GM12878 (cell line): ENCODE measurements around the gene RBM7. TPM values are rescaled to one million over a fixed set of nuclear protein-coding genes. Genes with fewer than 3 reads are reported as not detected.

Experiments used
- ATAC-seq: fragments of 200-7000 bp; cut with Tn5 transposase; 3 replicates; pipeline ENCODE4 v1.9.1; 2020; ENCODE audit warnings: mild to moderate bottlenecking, moderate library complexity
- BruUV-seq: library from RNA; stranded (reverse); fragments of 400-500 nt; replicated peaks from 2 replicates; lab custom pipeline; 2021; lab: Mats Ljungman, UMichigan
- CTCF ChIA-PET: fragments of 300-600 bp; sonication (Branson Sonifier 250); formaldehyde crosslinking; extraction: SDS; loops from one replicate; lab custom pipeline; 2021; ENCODE audit warnings: inconsistent platforms; lab: Yijun Ruan, JAX
- POLR2A ChIA-PET: fragments of 350-600 bp; formaldehyde crosslinking; extraction: SDS; loops from one replicate; lab custom pipeline; 2021; ENCODE audit warnings: inconsistent platforms; lab: Charles Lee
- RAD21 ChIA-PET: fragments of 300-600 bp; sonication (Branson Sonifier 250); formaldehyde crosslinking; loops from one replicate; lab custom pipeline; 2023; ENCODE audit warnings: antibody characterized with exemption; ENCODE audit not compliant: unreplicated experiment; lab: Charles Lee
- SMC1A ChIA-PET: fragments of 300-600 bp; sonication (Branson Sonifier 250); formaldehyde crosslinking; loops from one replicate; lab custom pipeline; 2023; ENCODE audit not compliant: unreplicated experiment, uncharacterized antibody; lab: Charles Lee
- DNase-seq: peaks from one replicate; pipeline ENCODE4 v3.0.0-alpha.2; 2011; ENCODE audit warnings: low read depth, low spot score
- FAIRE-seq: peaks from 3 replicates; lab custom pipeline; 2011; peaks lifted over from hg19 to GRCh38; lab: Jason Lieb, UNC
- H2AFZ ChIP-seq: 2 replicates; pipeline ENCODE4 v1.6.0; 2011; ENCODE audit warnings: low read depth, low read length, control low read depth; ENCODE audit not compliant: control insufficient read depth
- H3K27ac ChIP-seq: 2 replicates; pipeline ENCODE4 v1.5.1; 2011; ENCODE audit warnings: control low read depth; ENCODE audit not compliant: control insufficient read depth, insufficient read depth
- H3K27me3 ChIP-seq, 2 experiments: replicated peaks in 1 of 2; 2 replicates each; pipeline versions ENCODE4 v1.6.0 to v1.6.1; 2011; ENCODE audit warnings: low read length in 1 of 2; ENCODE audit not compliant: control insufficient read depth in 2 of 2, insufficient read depth in 2 of 2
- H3K36me3 ChIP-seq, 2 experiments: 2 replicates each; pipeline ENCODE4 v1.5.1; 2011; ENCODE audit warnings: low read length in 1 of 2; ENCODE audit not compliant: control insufficient read depth in 2 of 2, insufficient read depth in 2 of 2
- H3K4me1 ChIP-seq: 2 replicates; pipeline ENCODE4 v1.6.1; 2011; ENCODE audit warnings: mild to moderate bottlenecking, low read length, moderate library complexity, mixed read lengths; ENCODE audit not compliant: control insufficient read depth, insufficient read depth
- H3K4me2 ChIP-seq: 2 replicates; pipeline ENCODE4 v1.6.0; 2011; ENCODE audit warnings: control low read depth; ENCODE audit not compliant: control insufficient read depth, insufficient read depth
- H3K4me3 ChIP-seq: fragments of 200-600 bp; sonication (generic); 2 replicates; pipeline ENCODE4 v1.5.1; 2016
- H3K79me2 ChIP-seq: 2 replicates; pipeline ENCODE4 v1.6.0; 2011; ENCODE audit warnings: low read length; ENCODE audit not compliant: control insufficient read depth, insufficient read depth
- H3K9ac ChIP-seq: 2 replicates; pipeline ENCODE4 v1.8.0; 2011; ENCODE audit warnings: low read length, control low read depth, mixed read lengths; ENCODE audit not compliant: control insufficient read depth, insufficient read depth
- H3K9me3 ChIP-seq: replicated peaks from 3 replicates; pipeline ENCODE4 v1.5.1; 2011; ENCODE audit warnings: mild to moderate bottlenecking, low read length; ENCODE audit not compliant: control insufficient read depth, insufficient read depth
- H4K20me1 ChIP-seq: 2 replicates; pipeline ENCODE4 v1.6.0; 2011; ENCODE audit not compliant: control insufficient read depth, insufficient read depth
- ESRRA ChIP-seq: IDR thresholded peaks from 2 replicates; pipeline ENCODE4 v1.6.1; 2012; ENCODE audit warnings: mild to moderate bottlenecking, low read length, improper control_type of control experiment
- EZH2 ChIP-seq: IDR thresholded peaks from 2 replicates; pipeline ENCODE4 v1.6.1; 2012; ENCODE audit warnings: low read depth, mild to moderate bottlenecking, control low read depth, inconsistent platforms, low read length, borderline replicate concordance; ENCODE audit not compliant: control insufficient read depth
- HDAC6 ChIP-seq: fragments of 200-600 bp; sonication (generic); IDR thresholded peaks from one replicate; pipeline ENCODE4 v1.8.0; 2017; ENCODE audit warnings: antibody characterized with exemption; ENCODE audit not compliant: unreplicated experiment
- NFXL1 ChIP-seq: fragments of 450-650 bp; IDR thresholded peaks from 2 replicates; pipeline ENCODE4 v1.6.1; 2017; ENCODE audit warnings: antibody characterized with exemption, mild to moderate bottlenecking, borderline replicate concordance
- RBBP5 ChIP-seq: fragments of 200-600 bp; sonication (generic); conservative IDR thresholded peaks from 2 replicates; pipeline ENCODE4 v1.6.1; 2016
- STAT3 ChIP-seq: IDR thresholded peaks from 2 replicates; pipeline ENCODE4 v1.6.1; 2011; ENCODE audit warnings: low read depth, low read length, improper control_type of control experiment
- ZNF217 ChIP-seq: fragments of 450-650 bp; IDR thresholded peaks from 2 replicates; pipeline ENCODE4 v1.6.1; 2017; ENCODE audit warnings: antibody characterized with exemption, mild to moderate bottlenecking
- WGBS: methylation state at CpG from one replicate; pipeline ENCODE4 v1.1.6; 2016; ENCODE audit warnings: low lambda C conversion rate; ENCODE audit not compliant: insufficient replicate concordance, insufficient coverage; ENCODE audit errors: missing lambda C conversion rate; 5-methylcytosine and 5-hydroxymethylcytosine counted together
- in situ Hi-C: fragments of 300-500 bp; cut with MboI; formaldehyde crosslinking; loops from 9 replicates; pipeline ENCODE4 v1.14.3; 2018; ENCODE audit warnings: mixed read lengths
- intact Hi-C: fragments of 100-400 bp; cut with micrococcal nuclease; formaldehyde crosslinking; loops from one replicate; pipeline ENCODE4 v1.14.2; 2022; ENCODE audit not compliant: unreplicated experiment
- polyA plus RNA-seq, 11 experiments: library from polyadenylated mRNA; depleted of rRNA in 4 of 11; unstranded in 6 of 11; stranded (reverse) in 5 of 11; fragments of >200 nt; fragmentation: Nextera tagmentation in 4 of 11; fragmentation: Illumina TruSeq in 1 of 11; extraction: Ambion mirVana in 4 of 11; extraction: Trizol in 1 of 11; gene quantifications; 1 replicate in 1 of 11; 2 replicates in 10 of 11; pipeline versions ENCODE4 v1.2.1 to v1.2.3, GENCODE V29; 2011 to 2016; ENCODE audit warnings: inconsistent platforms in 2 of 11, missing spikeins in 2 of 11, low read depth in 1 of 11
- total RNA-seq, 4 experiments: library from RNA; depleted of rRNA in 3 of 4; stranded (reverse); fragments of >200 nt in 3 of 4; fragmentation: Illumina TruSeq in 1 of 4; extraction: Trizol in 1 of 4; gene quantifications; 2 replicates each; pipeline versions ENCODE4 v1.2.1 to v1.2.3, GENCODE V29; 2013 to 2021

The RBM7 gene
- total and polyA plus RNA-seq, 10 of the 15 experiments (the other 5 are each of a cell fraction or from before 2014, with no cell fraction given) = 17.0 to 46.2 (median 26.0) TPM

- CTCF ChIA-PET = interaction anchor here (1.2 kb wide), 1 partner anchor 50 kb away, joined by 3 read pairs; no protein-coding TSS in a partner anchor
- no peak overlapping the region for H2AFZ ChIP-seq
- in situ Hi-C loops (no loop called here), intact Hi-C loops (no loop called here)
- no peaks in the 10 kb centered on the region for H3K79me2 ChIP-seq
- no peaks in the 10 kb centered on the region for H3K36me3 ChIP-seq
- ATAC-seq (no peak), FAIRE-seq (no peak)
- H3K9me3 ChIP-seq = no peaks in the 10 kb centered on the region; the same call in 2 of the 3 replicates
- H3K4me2 ChIP-seq = no peak overlapping the region
- SMC1A ChIA-PET = interaction anchor here (1.2 to 1.6 kb wide), 3 partner anchors 14 to 31 kb away, joined by 3 read pairs; no protein-coding TSS in a partner anchor
- no peaks in the 10 kb centered on the region; a peak in 1 of 4 replicates for H3K27me3 ChIP-seq
- H3K4me1 ChIP-seq = no peaks in the 10 kb centered on the region
- TF ChIP-seq ZNF217 = no peak
- no peak for TF ChIP-seq HDAC6
- TF ChIP-seq ESRRA = no peak
- no peak for TF ChIP-seq STAT3
- no peak for TF ChIP-seq EZH2
- no peak for TF ChIP-seq NFXL1
- TF ChIP-seq, all 136 proteins: peak for 0
- Histone ChIP-seq H4K20me1 (no peaks in the 10 kb centered on the region), H3K27ac (no peak overlapping the region), H3K4me3 (no peak overlapping the region), H3K9ac (no peak overlapping the region)
- ChIA-PET POLR2A (interaction anchor here (1.0 kb wide), 1 partner anchor 9 kb away, joined by 3 read pairs; the partner anchor contains the start of gene REXO2), RAD21 (no interaction called here)
- DNase-seq = no peak
- BruUV-seq = no TSS peak
Observed at GRCh38 chr11:114430290-114430689, 29.8 kb downstream of the RBM7 start.

- DNase-seq = no peak
- no peak overlapping the region for H3K9ac ChIP-seq
- SMC1A ChIA-PET = no interaction called here
- no peaks in the 10 kb centered on the region for H3K4me1 ChIP-seq
- no peak for TF ChIP-seq RBBP5
- no peaks in the 10 kb centered on the region for H3K36me3 ChIP-seq
- POLR2A ChIA-PET = no interaction called here
- BruUV-seq = no TSS peak
- H3K79me2 ChIP-seq = no peaks in the 10 kb centered on the region
- H3K4me3 ChIP-seq = no peak overlapping the region
- intact Hi-C loops = no loop called here
- no peaks in the 10 kb centered on the region for H3K9me3 ChIP-seq
- H4K20me1 ChIP-seq = no peaks in the 10 kb centered on the region
- no peak overlapping the region for H3K4me2 ChIP-seq
- no peak for ATAC-seq
- RAD21 ChIA-PET = no interaction called here
- CTCF ChIA-PET = no interaction called here
- no peak for FAIRE-seq
- no peaks in the 10 kb centered on the region; a peak in 1 of 4 replicates for H3K27me3 ChIP-seq
- H3K27ac ChIP-seq = no peak overlapping the region
- no peak overlapping the region for H2AFZ ChIP-seq
- in situ Hi-C loops = no loop called here
- WGBS = 43% methylated on average over 3 of the region's 3 CpGs
Observed at GRCh38 chr11:114432893-114433292, 32.4 kb downstream of the RBM7 start.
